ENCODE measurements around the gene POU2F3.
"Not testable (repeated sequence)": the region's sequence is repeated elsewhere in the genome, so short reads cannot be mapped to it uniquely, and the experiment has no call there.

POU2F3 gene

DNA sequence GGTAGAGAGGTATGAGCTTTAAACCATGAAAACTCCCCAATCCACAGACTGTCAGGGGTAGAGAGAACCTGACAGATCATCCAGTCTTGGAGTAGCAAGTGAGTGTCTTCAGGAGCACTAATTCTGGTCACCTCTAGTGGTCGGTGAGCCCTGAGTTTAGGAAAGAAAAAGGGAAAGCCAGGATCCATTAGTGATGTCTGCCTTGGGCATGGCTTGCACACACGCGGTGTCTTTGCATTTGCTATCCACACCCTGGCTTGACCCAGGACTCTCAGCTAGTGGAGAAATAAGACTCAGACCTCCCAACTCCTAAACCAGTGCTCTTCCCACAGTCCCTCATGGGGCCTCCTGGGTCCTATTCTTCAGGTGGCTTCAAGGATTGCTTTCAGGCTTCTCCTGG, 19.3 kb downstream of the POU2F3 start:
- no peak for DNase-seq
- TF ChIP-seq GATA1 (IDR thresholded peaks at IDR 0.05; ENCODE audit: low read depth, low read length): no peak
- no peak for TF ChIP-seq POLR2A (IDR thresholded peaks at IDR 0.05; ENCODE audit: low read length)

DNA sequence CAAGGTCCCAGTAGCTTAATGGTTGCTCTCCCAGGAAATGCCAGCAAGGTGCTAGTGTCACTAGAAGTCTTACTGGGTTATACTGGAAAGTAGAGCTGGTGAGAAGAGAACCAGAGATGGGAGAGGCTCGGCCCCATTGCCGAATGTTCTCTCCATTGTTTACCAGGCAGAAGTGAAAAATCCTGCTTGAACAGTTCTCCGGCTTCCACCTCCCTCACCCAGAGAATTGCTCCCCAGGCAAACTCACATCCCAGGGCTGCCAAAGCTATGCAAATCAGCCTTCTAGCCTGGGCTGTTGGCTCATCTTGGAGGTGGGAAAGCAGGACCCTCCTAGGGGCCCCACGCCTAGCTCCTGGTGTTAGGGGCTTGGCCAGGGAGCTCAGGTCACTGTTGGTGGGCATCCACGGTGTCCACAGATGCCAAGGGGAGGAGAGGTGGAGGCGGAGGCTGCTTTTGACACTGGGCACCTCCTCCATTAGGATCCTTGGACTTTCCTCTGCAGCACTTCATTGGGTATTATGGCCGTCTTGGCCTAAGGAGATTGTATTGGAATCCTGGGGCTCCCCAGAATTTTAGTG, 20.1 kb downstream of the POU2F3 start:
- TF ChIP-seq GATA1 (IDR thresholded peaks at IDR 0.05; ENCODE audit: low read depth, low read length) (no peak), POLR2A (IDR thresholded peaks at IDR 0.05; ENCODE audit: low read length) (no peak)
- no peak for DNase-seq

DNA sequence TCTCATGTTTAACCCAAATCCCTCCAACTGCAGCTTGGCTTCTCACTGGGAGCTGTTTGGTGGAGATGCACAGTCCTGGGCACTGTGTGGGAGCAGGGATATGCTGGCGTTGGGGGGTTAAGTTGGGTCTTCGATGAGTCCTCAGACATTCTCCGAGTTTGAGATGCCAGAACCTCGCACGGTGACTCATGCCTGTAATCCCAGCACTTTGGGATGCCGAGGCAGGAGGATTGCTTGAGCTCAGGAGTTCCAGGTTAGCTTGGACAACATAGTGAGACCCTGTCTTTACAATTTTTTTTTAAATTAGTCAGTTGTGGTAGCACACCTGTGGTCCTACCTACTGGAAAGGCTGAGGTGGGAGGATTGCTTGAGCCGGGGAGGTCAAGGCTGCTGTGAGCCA, 20.7 kb downstream of the POU2F3 start:
- DNase-seq: no peak
- TF ChIP-seq POLR2A (IDR thresholded peaks at IDR 0.05; ENCODE audit: low read length) (no peak), GATA1 (IDR thresholded peaks at IDR 0.05; ENCODE audit: low read depth, low read length) (no peak)

DNA sequence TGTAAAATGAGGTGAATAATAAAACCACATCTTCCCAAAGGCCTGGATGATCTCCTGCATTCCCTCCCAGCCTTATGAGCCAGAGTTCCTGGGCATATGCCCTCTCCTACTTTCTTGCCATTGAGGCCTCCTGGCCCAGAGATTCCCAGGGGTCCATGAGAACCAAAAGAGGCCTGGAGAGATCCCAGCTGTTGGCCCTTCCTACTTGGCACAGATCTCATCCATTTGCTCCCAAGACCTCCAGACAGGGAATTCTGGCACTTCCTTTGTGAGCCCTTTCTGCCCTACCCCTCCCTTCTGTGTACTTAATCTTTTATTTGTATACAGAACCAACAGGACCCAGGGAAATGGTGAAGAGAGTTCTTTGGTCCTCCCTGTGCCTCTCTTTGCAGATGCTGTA, 21.4 kb downstream of the POU2F3 start:
- TF ChIP-seq GATA1 (IDR thresholded peaks at IDR 0.05; ENCODE audit: low read depth, low read length) (no peak), POLR2A (IDR thresholded peaks at IDR 0.05; ENCODE audit: low read length) (no peak)
- no peak for DNase-seq

DNA sequence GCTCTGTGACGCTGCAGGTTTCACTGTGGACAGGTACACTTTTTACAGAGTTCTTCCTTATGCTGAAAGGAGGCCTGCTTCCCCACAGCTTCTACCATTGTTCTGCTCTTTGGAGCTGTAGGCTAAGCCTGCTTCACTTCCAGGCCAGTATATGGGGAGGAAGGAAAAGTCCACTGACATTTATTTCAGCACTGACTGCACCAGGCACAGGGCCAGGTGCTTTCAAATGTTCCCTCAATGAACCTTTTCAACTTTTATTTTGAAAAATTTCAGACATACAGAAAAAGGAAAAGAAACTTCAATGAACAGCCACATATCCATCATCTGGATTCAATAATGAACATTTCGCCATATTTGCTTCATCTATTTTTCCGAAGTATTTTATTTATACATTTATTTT, 22.0 kb downstream of the POU2F3 start:
- no peak for DNase-seq
- no peak for TF ChIP-seq GATA1 (IDR thresholded peaks at IDR 0.05; ENCODE audit: low read depth, low read length)
- no peak for TF ChIP-seq POLR2A (IDR thresholded peaks at IDR 0.05; ENCODE audit: low read length)

DNA sequence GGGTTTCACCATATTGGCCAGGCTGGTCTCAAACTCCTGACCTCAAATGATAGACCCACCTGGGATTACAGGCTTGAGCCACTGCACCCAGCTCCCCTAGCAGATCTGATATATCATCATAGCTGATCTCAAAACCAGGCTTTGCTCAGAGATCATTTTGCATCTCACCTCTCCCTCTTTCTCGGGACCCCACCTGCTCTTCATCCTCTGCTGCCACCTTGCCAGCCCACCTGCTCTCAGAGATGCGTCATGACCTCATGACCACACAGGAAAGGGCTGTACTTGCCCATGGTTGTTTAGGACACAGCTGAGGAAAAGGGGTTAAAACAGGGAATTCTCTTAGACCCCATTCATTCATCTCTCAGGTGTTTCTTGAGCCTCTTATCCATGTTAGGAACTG, 27.4 kb downstream of the POU2F3 start:
- TF ChIP-seq GATA1 (IDR thresholded peaks at IDR 0.05; ENCODE audit: low read depth, low read length) (no peak), POLR2A (IDR thresholded peaks at IDR 0.05; ENCODE audit: low read length) (no peak)
- DNase-seq: no peak

DNA sequence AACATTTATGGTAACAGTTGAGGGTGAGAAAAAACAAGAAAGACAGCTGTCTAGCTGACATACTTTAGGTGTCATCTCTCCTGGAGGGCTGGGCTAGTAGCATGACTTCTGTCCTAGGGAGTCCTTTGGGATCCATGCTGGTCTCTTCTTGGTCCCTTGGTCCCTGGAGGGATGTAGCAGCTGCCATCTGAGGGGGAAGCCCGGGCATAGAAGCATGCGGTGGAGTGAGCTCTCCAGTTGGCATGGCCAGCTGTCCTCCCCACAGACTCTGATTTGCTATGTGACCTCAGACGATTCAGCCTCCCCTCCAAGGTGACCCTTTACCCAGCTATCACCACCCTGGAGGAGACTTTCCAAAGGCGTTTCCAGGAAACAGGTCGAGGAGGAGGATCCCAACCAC, 28.7 kb downstream of the POU2F3 start:
- DNase-seq: no peak
- TF ChIP-seq POLR2A (IDR thresholded peaks at IDR 0.05; ENCODE audit: low read length) (no peak), GATA1 (IDR thresholded peaks at IDR 0.05; ENCODE audit: low read depth, low read length) (no peak)

DNA sequence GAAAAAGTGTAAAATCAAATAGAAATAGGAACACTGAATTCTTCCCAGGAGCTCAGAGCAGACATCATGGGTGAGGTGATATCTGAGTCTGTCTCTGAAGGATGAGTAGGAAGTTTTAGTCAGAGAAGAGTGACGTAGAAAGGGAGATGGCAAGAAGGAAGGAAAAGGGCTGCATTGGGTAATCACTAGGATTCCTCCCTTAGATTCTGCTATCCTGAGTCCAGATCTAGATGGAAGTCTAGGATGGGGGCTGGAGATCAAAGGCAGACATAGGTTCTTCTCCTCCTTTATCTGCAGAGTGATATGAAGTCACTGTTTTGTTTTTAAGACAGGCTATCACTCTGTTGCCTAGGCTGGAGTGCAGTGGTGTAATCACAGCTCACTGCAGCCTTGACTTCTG, 30.4 kb downstream of the POU2F3 start:
- DNase-seq: no peak
- TF ChIP-seq GATA1 (IDR thresholded peaks at IDR 0.05; ENCODE audit: low read depth, low read length): no peak

DNA sequence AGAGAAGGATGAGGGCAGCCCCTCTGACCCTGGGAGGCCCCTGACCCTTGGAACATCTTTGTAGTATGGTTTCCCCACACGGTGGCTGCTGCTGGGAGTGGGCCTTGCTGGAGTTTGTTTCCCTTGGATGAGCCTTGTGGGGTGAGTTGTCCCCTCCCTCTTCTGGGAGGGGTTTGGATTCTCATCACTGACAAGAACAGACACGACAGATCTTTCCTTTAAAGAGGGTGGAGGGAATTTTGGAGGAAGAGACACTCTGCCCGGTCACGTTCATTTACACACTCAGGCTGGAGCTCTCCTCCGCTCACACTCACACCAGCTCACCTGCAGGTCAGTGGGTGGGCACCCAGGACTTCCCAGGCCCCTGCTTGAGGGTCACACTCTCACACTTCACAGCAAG, 31.7 kb downstream of the POU2F3 start:
- DNase-seq: no peak
- TF ChIP-seq GATA1 (IDR thresholded peaks at IDR 0.05; ENCODE audit: low read depth, low read length): no peak
- no peak for TF ChIP-seq POLR2A (IDR thresholded peaks at IDR 0.05; ENCODE audit: low read length)

DNA sequence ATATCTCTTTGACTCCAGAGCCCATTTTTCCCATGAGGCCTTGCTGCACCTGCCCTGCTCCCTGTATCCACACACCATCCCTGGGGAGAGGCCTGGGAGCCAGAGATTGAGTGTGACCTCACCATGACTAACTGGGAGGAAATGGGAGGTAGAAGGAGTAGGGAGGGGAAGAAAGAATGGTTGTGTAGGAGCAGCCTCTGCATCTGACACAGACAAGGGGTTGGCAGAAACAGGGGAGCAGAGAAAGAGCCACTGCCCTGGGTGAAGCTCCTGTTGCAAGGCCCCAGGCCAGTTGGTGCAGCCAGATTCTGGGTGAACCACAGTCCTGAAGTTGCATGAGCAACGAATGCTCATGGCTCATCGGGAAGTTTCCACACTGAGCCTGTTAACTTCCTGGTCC, 32.4 kb downstream of the POU2F3 start:
- TF ChIP-seq POLR2A (IDR thresholded peaks at IDR 0.05; ENCODE audit: low read length): no peak
- TF ChIP-seq GATA1 (IDR thresholded peaks at IDR 0.05; ENCODE audit: low read depth, low read length): no peak
- no peak for DNase-seq

DNA sequence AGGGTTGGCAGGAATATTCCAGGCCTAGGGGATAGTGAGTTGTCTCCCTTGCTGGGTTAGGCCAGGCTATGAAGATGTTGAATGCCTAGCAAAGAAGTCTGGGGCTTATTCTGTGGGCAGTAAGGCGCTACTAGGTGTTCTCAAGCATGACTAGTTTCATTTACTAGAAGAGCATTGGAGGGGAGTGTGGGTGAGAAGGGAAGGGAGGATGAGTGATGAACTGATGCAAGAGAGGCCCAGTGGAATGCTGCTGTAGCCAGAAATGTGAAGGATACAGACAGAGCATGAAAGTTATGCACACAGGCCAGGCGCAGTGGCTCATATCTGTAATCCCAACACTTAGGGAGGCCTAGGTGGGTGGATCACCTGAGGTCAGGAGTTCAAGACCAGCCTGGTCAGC, 33.5 kb downstream of the POU2F3 start:
- TF ChIP-seq GATA1 (IDR thresholded peaks at IDR 0.05; ENCODE audit: low read depth, low read length) (no peak), POLR2A (IDR thresholded peaks at IDR 0.05; ENCODE audit: low read length) (no peak)
- DNase-seq: no peak

DNA sequence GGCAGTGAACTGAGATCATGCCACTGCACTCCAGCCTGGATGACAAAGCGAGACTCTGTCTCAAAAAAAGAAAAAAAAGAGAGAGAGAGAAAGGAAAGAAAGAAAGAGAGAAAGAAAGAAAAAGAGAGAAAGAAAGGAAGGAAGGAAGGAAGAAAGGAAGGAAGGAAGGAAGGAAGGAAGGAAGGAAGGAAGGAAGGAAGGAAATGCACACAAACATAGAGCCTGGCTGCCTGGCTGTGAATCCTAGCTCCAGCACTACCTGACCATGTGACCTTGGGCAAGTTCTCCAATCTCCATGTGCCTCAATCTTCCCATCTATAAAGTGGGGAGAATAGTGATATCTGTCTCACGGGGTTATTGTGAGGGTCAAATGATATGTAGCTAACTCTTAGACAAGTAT, 34.0 kb downstream of the POU2F3 start:
- not testable (repeated sequence) for DNase-seq

DNA sequence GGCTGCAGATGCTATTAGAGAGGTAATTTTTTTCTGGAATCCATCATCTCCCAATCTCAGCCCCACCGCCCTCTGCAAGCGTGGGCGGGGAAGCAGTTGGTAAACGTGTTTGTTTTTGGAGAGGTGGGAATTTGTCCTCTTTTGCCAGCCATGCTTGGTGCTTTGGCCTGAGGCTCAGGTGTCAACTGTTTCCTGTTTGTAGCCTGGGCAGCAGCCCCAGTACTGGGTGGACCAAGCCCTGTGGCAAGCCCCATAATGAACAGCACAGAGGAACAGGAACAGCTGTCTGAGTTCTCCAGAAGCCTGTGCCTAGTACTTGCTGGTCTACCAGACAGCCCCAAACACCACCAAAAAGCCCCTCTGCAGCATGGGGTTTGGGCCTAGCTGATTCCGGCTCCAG, 39.6 kb downstream of the POU2F3 start:
- TF ChIP-seq POLR2A (IDR thresholded peaks at IDR 0.05; ENCODE audit: low read length) (no peak), GATA1 (IDR thresholded peaks at IDR 0.05; ENCODE audit: low read depth, low read length) (no peak)
- no peak for DNase-seq

DNA sequence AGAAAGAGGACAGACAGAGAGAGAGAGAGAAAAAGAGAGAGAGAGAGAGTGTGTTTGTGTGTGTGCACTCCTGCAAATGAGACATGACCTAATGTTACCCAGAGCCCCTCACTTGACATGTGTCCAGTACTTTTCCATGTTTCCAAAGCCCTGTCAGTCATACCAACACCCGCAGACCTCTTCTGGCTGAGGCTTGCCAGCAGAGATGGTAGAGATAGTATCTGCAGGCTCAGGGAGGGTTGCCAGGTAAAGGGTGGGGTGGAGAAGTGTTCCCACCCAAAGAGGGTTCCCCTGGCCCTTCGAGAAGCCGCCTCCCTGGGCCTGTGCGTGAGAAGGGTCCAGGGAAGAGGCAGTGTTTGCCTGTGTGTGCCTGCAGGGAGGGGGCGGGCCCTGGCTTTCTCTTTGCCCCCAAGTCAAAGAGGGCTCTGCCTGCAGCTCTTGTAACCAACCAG, 40.7 kb downstream of the POU2F3 start:
- DNase-seq: no peak
- no peak for TF ChIP-seq POLR2A (IDR thresholded peaks at IDR 0.05; ENCODE audit: low read length)
- TF ChIP-seq GATA1 (IDR thresholded peaks at IDR 0.05; ENCODE audit: low read depth, low read length): no peak

DNA sequence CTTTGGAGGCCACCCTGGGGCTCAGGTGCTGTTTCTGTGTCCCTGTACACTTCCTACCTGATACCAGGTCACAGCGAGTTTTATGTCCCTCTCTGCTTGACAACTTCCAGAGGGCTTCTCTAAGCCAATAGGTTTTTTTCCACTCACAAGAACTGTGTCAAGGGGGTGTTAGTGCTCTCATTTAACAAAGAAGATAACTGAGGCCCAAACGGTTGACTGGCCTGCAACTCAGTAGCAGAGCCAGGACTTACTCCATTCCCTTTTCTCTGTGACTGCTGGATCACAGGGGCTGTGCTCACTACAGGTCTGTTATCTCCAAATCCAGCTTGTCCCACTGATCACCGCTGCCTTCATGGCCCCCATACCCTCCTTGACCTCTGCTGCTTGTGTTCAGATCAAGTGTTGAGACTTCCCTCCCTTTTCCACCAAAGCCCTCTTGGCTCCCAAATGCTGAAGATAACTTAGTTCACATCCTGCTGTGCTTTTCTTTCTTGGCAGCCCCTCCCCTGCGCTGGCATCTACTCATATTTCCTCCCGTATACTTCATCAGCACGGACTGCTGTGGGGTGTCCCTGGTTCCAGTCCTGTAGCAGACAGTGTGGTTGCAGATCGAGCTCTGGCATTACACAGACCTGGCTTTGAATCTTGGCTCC, 41.3 kb downstream of the POU2F3 start:
- no peak for TF ChIP-seq GATA1 (IDR thresholded peaks at IDR 0.05; ENCODE audit: low read depth, low read length)
- DNase-seq: peak in 1 of 2 experiments; percentile 12

DNA sequence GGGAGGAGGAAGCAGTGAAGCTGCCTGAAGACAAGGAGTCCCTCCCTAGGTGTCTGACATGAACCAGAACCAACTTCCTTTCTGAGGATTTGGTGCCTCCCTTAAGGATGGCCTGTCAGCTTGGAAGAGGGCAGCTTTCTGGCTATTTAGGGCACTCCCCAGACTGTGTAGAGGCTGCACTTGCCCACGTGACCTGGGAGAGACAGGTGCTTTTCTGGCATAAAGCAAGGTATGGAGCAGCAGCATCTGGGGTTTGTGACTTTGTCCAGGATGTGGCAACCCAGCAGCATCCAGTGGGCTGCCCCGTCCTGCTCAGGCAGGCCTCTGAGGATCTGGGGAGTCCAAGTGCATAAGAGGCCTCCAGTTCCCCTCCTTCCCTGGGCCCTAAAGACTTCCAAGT, 43.2 kb downstream of the POU2F3 start:
- no peak for DNase-seq
- no peak for TF ChIP-seq POLR2A (IDR thresholded peaks at IDR 0.05; ENCODE audit: low read length)
- no peak for TF ChIP-seq GATA1 (IDR thresholded peaks at IDR 0.05; ENCODE audit: low read depth, low read length)

Data from erythroblast (primary cell).